HepG2 (cell line): ENCODE results near the gene ATXN7L3.

Experiments used
- EP300 ChIP-seq, 3 experiments: sonication (generic) in 1 of 3; formaldehyde crosslinking in 1 of 3; IDR thresholded peaks; 2 replicates each; pipeline versions ENCODE4 v1.5.1 to v1.6.1; 2011 to 2020; ENCODE audit warnings: low read depth in 2 of 3, low read length in 2 of 3, borderline replicate concordance in 1 of 3, improper control_type of control experiment in 1 of 3, mild to moderate bottlenecking in 1 of 3, missing genetic modification reagents in 1 of 3, moderate library complexity in 1 of 3
- HNRNPLL ChIP-seq: fragments of 200-400 bp; formaldehyde crosslinking; IDR thresholded peaks from 2 replicates; pipeline ENCODE4 v1.6.1; 2017; ENCODE audit warnings: mild to moderate bottlenecking, low read depth, low read length; ENCODE audit not compliant: poor library complexity, severe bottlenecking
- ISX ChIP-seq: sonication (generic); formaldehyde crosslinking; conservative IDR thresholded peaks from 2 replicates; pipeline ENCODE4 v1.5.0; 2020; ENCODE audit warnings: missing genetic modification reagents
- ZNF263 ChIP-seq: sonication (generic); formaldehyde crosslinking; IDR thresholded peaks from 2 replicates; pipeline ENCODE4 v1.4.0; 2020; ENCODE audit warnings: missing genetic modification reagents
- TF ChIP-seq, protein P1 (sequence below): sonication (generic); formaldehyde crosslinking; IDR thresholded peaks from 2 replicates; pipeline ENCODE4 v1.5.0; 2020; ENCODE audit warnings: mild to moderate bottlenecking, missing genetic modification reagents, moderate library complexity
- TF ChIP-seq, protein P2 (sequence below): sonication (generic); formaldehyde crosslinking; IDR thresholded peaks from 2 replicates; pipeline ENCODE4 v1.8.0; 2022; ENCODE audit warnings: missing genetic modification reagents, mild to moderate bottlenecking, inconsistent platforms, borderline replicate concordance

- TF ChIP-seq ZNF263 (CRISPR knock-in tag), result no peak
- TF ChIP-seq, protein P1, sequence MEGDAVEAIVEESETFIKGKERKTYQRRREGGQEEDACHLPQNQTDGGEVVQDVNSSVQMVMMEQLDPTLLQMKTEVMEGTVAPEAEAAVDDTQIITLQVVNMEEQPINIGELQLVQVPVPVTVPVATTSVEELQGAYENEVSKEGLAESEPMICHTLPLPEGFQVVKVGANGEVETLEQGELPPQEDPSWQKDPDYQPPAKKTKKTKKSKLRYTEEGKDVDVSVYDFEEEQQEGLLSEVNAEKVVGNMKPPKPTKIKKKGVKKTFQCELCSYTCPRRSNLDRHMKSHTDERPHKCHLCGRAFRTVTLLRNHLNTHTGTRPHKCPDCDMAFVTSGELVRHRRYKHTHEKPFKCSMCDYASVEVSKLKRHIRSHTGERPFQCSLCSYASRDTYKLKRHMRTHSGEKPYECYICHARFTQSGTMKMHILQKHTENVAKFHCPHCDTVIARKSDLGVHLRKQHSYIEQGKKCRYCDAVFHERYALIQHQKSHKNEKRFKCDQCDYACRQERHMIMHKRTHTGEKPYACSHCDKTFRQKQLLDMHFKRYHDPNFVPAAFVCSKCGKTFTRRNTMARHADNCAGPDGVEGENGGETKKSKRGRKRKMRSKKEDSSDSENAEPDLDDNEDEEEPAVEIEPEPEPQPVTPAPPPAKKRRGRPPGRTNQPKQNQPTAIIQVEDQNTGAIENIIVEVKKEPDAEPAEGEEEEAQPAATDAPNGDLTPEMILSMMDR (CRISPR knock-in tag), result no peak
- TF ChIP-seq HNRNPLL, result no peak
- TF ChIP-seq ISX (CRISPR knock-in tag), result no peak
- TF ChIP-seq EP300 (IDR thresholded peaks at IDR 0.05; ENCODE audit: low read depth in 2 of 2, low read length in 2 of 2), result no peak
- no peak for TF ChIP-seq EP300 (CRISPR knock-in tag; IDR thresholded peaks at IDR 0.05; ENCODE audit: borderline replicate concordance)
- TF ChIP-seq, protein P2, sequence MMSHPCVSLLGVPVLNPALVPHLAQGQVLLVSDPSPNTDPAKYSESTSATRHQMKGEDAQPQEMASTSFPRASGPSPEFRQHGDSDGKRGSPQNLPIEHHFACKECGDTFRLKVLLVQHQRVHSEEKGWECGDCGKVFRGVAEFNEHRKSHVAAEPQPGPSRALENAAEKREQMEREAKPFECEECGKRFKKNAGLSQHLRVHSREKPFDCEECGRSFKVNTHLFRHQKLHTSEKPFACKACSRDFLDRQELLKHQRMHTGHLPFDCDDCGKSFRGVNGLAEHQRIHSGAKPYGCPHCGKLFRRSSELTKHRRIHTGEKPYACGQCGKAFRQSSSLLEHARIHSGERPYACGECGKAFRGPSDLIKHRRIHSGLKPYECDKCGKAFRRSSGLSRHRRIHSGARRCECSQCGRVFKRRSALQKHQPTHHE, result no peak
Observed at GRCh38 chr17:44247440-44247841, 47.8 kb upstream of the ATXN7L3 start.
